Erythroblast (primary cell): Measurements from ENCODE around the gene MYO1E.
"Not testable (repeated sequence)": the region's sequence is repeated elsewhere in the genome, so short reads cannot be mapped to it uniquely, and the experiment has no call there.

Source experiments
- GATA1 ChIP-seq: IDR thresholded peaks from 2 replicates; pipeline ENCODE4 v1.6.1; 2011; ENCODE audit warnings: low read depth, mild to moderate bottlenecking, control low read depth, low read length, moderate library complexity
- POLR2A ChIP-seq: IDR thresholded peaks from 2 replicates; pipeline ENCODE4 v1.6.1; 2011; ENCODE audit warnings: mild to moderate bottlenecking, low read length

DNA sequence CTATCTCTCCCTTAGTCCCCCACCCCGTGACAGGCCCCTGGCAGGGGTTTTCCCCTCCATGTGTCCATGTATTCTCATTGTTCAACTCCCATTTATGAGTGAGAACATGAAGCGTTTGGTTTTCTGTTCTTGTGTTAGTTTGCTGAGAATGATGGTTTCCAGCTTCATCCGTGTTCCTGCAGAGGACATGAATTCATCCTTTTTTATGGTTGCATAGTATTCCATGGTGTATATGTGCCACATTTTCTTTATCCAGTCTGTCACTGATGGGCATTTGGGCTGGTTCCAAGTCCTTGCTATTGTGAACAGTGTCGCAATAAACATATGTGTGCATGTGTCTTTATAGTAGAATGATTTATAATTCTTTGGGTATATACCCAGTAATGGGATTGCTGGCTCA, 247.0 kb downstream of the MYO1E start:
- not testable (repeated sequence) for TF ChIP-seq POLR2A, GATA1
